Duodenal mucosa (tissue), 2 donors: ENCODE data around the gene RERGL.

ENCODE experiments used
- H3K27ac ChIP-seq: one replicate; pipeline ENCODE4 v1.7.0; 2013; ENCODE audit warnings: low read depth, low read length
- H3K27me3 ChIP-seq, 2 donors: one replicate each; pipeline ENCODE4 v1.7.0; 2013; ENCODE audit warnings: low read length in 2 of 2, control low read depth in 1 of 2; ENCODE audit not compliant: insufficient read depth in 2 of 2, control insufficient read depth in 1 of 2
- H3K36me3 ChIP-seq, 2 donors: one replicate each; pipeline ENCODE4 v1.7.0; 2013; ENCODE audit warnings: low read length in 2 of 2, control low read depth in 1 of 2; ENCODE audit not compliant: insufficient read depth in 2 of 2, control insufficient read depth in 1 of 2
- H3K4me1 ChIP-seq, 2 donors: one replicate each; pipeline ENCODE4 v1.7.0; 2013; ENCODE audit warnings: low read length in 2 of 2, control low read depth in 1 of 2; ENCODE audit not compliant: insufficient read depth in 2 of 2, control insufficient read depth in 1 of 2
- H3K4me3 ChIP-seq, 2 donors: one replicate each; pipeline ENCODE4 v1.7.0; 2013; ENCODE audit warnings: low read length in 2 of 2, low read depth in 1 of 2
- H3K9ac ChIP-seq, 2 donors: one replicate each; pipeline ENCODE4 v1.7.0; 2013; ENCODE audit warnings: low read length in 2 of 2, low read depth in 1 of 2
- H3K9me3 ChIP-seq, 2 donors: one replicate each; pipeline ENCODE4 v1.7.0; 2013; ENCODE audit warnings: low read length in 2 of 2, control low read depth in 1 of 2; ENCODE audit not compliant: control insufficient read depth in 1 of 2

RERGL gene

DNA sequence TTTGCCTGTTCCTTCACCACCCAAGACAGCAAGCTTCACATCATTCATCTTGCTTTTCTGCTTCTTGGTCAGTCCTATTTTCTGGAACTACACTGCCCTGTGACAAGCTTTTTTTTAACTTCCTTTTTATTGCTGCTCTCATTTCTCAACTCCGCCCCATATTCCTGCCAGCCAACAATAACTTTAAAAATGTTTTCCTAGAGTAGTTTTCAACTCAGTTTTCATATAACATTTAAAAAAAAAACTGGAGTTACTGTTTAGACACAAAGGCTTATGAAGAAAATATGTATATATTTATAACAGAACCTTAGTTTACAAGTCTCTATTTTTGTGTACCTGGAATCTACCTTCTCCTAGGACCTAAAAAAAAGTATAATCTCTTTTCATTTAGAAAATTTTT, at the start of gene RERGL:
RERGL (minus strand) TSS at position 101 of the 400 bp plus-strand sequence; CDS start at position 48, 53 bp downstream.
- Histone ChIP-seq H3K4me1 (no peaks in the 10 kb centered on the region), H3K4me3 (no peak within 1 kb of the TSS), H3K27me3 (no peaks in the 10 kb centered on the region), H3K9ac (no peak within 1 kb of the TSS), H3K27ac (no peak within 1 kb of the TSS), H3K9me3 (no peaks in the 10 kb centered on the region), H3K36me3 (no peaks in the 10 kb centered on the region)

GRCh38 chr12:18139254-18139653, 49.3 kb upstream of the RERGL start:
- Histone ChIP-seq H3K4me3 (no peak overlapping the region), H3K27ac (no peak overlapping the region), H3K9me3 (no peaks in the 10 kb centered on the region), H3K36me3 (no peaks in the 10 kb centered on the region), H3K9ac (no peak overlapping the region), H3K27me3 (no peaks in the 10 kb centered on the region), H3K4me1 (peaks cover 0 to 14% of the 10 kb centered on the region in 2 donors)

DNA sequence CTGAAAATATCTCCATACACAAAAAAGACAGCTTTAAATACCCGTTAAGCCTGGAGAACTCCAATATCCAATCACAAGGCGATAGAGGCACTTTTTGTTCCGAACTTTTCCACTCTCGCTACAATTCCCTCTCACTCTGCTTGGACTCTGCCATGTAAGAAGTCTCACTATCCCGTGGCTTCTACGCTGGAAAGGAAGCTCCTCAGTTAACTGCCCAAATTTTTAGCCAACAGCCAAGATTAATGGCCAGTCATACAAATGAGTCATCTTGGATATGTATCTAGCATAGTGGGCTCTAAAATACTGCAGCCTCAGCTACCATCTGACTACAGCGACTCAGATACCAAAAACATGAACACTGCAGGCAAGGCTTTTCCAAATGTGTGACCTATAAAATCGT, 45.5 kb upstream of the RERGL start:
- no peak overlapping the region for H3K9ac ChIP-seq
- no peaks in the 10 kb centered on the region for H3K36me3 ChIP-seq
- H3K9me3 ChIP-seq = no peaks in the 10 kb centered on the region
- no peak overlapping the region for H3K27ac ChIP-seq
- H3K27me3 ChIP-seq = no peaks in the 10 kb centered on the region
- peaks cover 0 to under 1% of the 10 kb centered on the region in 2 donors for H3K4me1 ChIP-seq
- no peak overlapping the region for H3K4me3 ChIP-seq

- Histone ChIP-seq H3K9me3 (no peaks in the 10 kb centered on the region), H3K4me3 (no peak overlapping the region), H3K9ac (no peak overlapping the region), H3K27me3 (no peaks in the 10 kb centered on the region), H3K27ac (no peak overlapping the region), H3K36me3 (no peaks in the 10 kb centered on the region), H3K4me1 (no peaks in the 10 kb centered on the region)
Measured at GRCh38 chr12:18135086-18135485, 45.1 kb upstream of the RERGL start.

- Histone ChIP-seq H3K9ac (no peak overlapping the region), H3K27ac (no peak overlapping the region), H3K4me1 (no peaks in the 10 kb centered on the region), H3K4me3 (no peak overlapping the region), H3K36me3 (no peaks in the 10 kb centered on the region), H3K27me3 (no peaks in the 10 kb centered on the region), H3K9me3 (peaks cover 0 to 5% of the 10 kb centered on the region in 2 donors)
Measured at GRCh38 chr12:18130851-18131250, 40.9 kb upstream of the RERGL start.

DNA sequence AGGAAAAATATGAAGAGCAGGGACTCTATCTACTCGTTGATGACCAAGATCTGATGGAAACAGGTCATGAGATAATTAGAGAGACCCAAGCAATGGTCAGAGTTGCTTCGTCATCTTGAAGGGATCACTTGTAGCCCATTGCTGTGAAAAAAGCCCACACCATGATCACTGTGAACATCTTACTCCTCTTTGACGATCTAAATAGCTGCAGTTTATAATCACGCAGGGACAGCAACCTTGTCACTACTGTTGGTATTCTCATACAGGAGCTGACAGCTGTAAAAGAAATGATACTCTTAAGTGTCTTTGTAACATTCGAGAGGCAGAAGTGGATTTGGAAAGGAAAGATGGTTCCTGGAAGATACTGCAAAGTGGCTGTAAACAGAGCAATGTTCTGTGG, 33.7 kb upstream of the RERGL start:
- H3K4me1 ChIP-seq = no peaks in the 10 kb centered on the region
- no peaks in the 10 kb centered on the region for H3K36me3 ChIP-seq
- no peak overlapping the region for H3K27ac ChIP-seq
- H3K27me3 ChIP-seq = no peaks in the 10 kb centered on the region
- H3K9me3 ChIP-seq = peaks cover 1 to 5% of the 10 kb centered on the region in 2 donors
- no peak overlapping the region for H3K9ac ChIP-seq
- H3K4me3 ChIP-seq = no peak overlapping the region

GRCh38 chr12:18120899-18121298, 30.9 kb upstream of the RERGL start:
- Histone ChIP-seq H3K27ac (no peak overlapping the region), H3K36me3 (no peaks in the 10 kb centered on the region), H3K9me3 (peaks cover 0 to 1% of the 10 kb centered on the region in 2 donors), H3K9ac (no peak overlapping the region), H3K4me1 (no peaks in the 10 kb centered on the region), H3K27me3 (no peaks in the 10 kb centered on the region), H3K4me3 (no peak overlapping the region)

- no peaks in the 10 kb centered on the region for H3K36me3 ChIP-seq
- no peaks in the 10 kb centered on the region for H3K27me3 ChIP-seq
- no peaks in the 10 kb centered on the region for H3K4me1 ChIP-seq
- no peak overlapping the region for H3K4me3 ChIP-seq
- H3K27ac ChIP-seq = no peak overlapping the region
- H3K9me3 ChIP-seq = no peaks in the 10 kb centered on the region
- no peak overlapping the region for H3K9ac ChIP-seq
Measured at GRCh38 chr12:18108611-18109010, 18.6 kb upstream of the RERGL start.

- H3K9me3 ChIP-seq = peaks cover 0 to 3% of the 10 kb centered on the region in 2 donors
- no peak overlapping the region for H3K4me3 ChIP-seq
- H3K9ac ChIP-seq = no peak overlapping the region
- H3K4me1 ChIP-seq = no peaks in the 10 kb centered on the region
- H3K36me3 ChIP-seq = no peaks in the 10 kb centered on the region
- no peak overlapping the region for H3K27ac ChIP-seq
- H3K27me3 ChIP-seq = no peaks in the 10 kb centered on the region
Measured at GRCh38 chr12:18103624-18104023, 13.6 kb upstream of the RERGL start.

DNA sequence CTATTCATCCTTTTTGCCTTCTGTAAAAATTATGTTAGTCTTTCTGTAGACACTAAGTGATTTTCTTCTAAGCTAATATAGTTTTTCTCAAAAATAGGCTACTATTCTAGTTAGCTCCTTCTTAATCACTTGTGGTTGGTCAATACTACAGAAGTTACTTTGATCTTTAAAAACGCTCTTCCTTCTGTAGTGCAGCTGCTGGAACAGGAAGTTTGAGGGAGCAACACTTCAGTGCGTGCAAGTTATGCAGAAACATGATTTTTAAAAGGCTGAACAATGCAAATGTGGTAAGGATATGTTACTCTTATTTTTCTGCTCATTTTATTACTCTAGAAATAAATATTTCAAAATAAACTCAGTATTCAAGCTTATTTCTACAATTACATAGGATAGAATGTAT, 11.1 kb upstream of the RERGL start:
- Histone ChIP-seq H3K4me3 (no peak overlapping the region), H3K27ac (no peak overlapping the region), H3K4me1 (no peaks in the 10 kb centered on the region), H3K36me3 (no peaks in the 10 kb centered on the region), H3K27me3 (no peaks in the 10 kb centered on the region), H3K9ac (no peak overlapping the region), H3K9me3 (peaks cover 9 to 11% of the 10 kb centered on the region in 2 donors)

- Histone ChIP-seq H3K27me3 (no peaks in the 10 kb centered on the region), H3K9me3 (no peaks in the 10 kb centered on the region), H3K4me1 (no peaks in the 10 kb centered on the region), H3K9ac (no peak overlapping the region), H3K4me3 (no peak overlapping the region), H3K36me3 (no peaks in the 10 kb centered on the region), H3K27ac (no peak overlapping the region)
Measured at GRCh38 chr12:18084080-18084479, 5.9 kb downstream of the RERGL start.
